Stomach (tissue), 9 donors: ENCODE data around the gene TP53BP2. TPM values are rescaled to one million over a fixed set of nuclear protein-coding genes. Genes with fewer than 3 reads are reported as not detected.
A peak's percentile ranks its signal among the peaks of the same experiment; 100 is the strongest.
"Not testable (repeated sequence)": the region's sequence is repeated elsewhere in the genome, so short reads cannot be mapped to it uniquely, and the experiment has no call there.

Experiments
- DNase-seq, 2 donors: peaks; one replicate each; pipeline versions ENCODE4 v3.0.0 to v3.0.0-alpha.2; 2013 to 2019
- H3K27ac ChIP-seq, 5 donors: fragments of 200-600 bp in 4 of 5; sonication (generic) in 4 of 5; one replicate each; pipeline ENCODE4 v1.5.1; 2013 to 2019; ENCODE audit warnings: mild to moderate bottlenecking in 1 of 5, moderate library complexity in 1 of 5
- H3K27me3 ChIP-seq, 3 donors: fragments of 200-600 bp; sonication (generic); one replicate each; pipeline ENCODE4 v1.5.1; 2017 to 2019; ENCODE audit warnings: mixed run types in 1 of 3
- H3K36me3 ChIP-seq, 4 donors: fragments of 200-600 bp; sonication (generic); 1 replicate in 3 of 4; 2 replicates in 1 of 4; pipeline ENCODE4 v1.5.1; 2016 to 2019
- H3K4me1 ChIP-seq, 4 donors: fragments of 200-600 bp; sonication (generic); one replicate each; pipeline ENCODE4 v1.5.1; 2016 to 2019
- H3K4me3 ChIP-seq, 4 donors: fragments of 200-600 bp; sonication (generic) in 3 of 4; one replicate each; pipeline ENCODE4 v1.5.1; 2016 to 2019; ENCODE audit warnings: mild to moderate bottlenecking in 1 of 4
- H3K9me3 ChIP-seq, 4 donors: fragments of 200-600 bp; sonication (generic); one replicate each; pipeline ENCODE4 v1.5.1; 2016 to 2019
- EP300 ChIP-seq: sonication (generic); formaldehyde crosslinking; IDR thresholded peaks from one replicate; pipeline ENCODE4 v1.6.1; 2017; ENCODE audit warnings: antibody characterized with exemption
- POLR2A ChIP-seq, 4 donors: fragments of 450-650 bp; IDR thresholded peaks; one replicate each; pipeline ENCODE4 v1.6.1; 2016; ENCODE audit warnings: antibody characterized with exemption in 4 of 4, control low read depth in 2 of 4, mild to moderate bottlenecking in 1 of 4, moderate library complexity in 1 of 4
- POLR2AphosphoS5 ChIP-seq, 3 donors: sonication (generic); formaldehyde crosslinking; IDR thresholded peaks; one replicate each; pipeline ENCODE4 v1.6.1; 2016; ENCODE audit warnings: antibody characterized with exemption in 3 of 3
- WGBS, 5 donors: extraction: QIAGEN DNeasy Blood & Tissue Kit in 3 of 5; methylation state at CpG; one replicate each; pipeline versions ENCODE4 v1.1.5 to v1.1.7; 2013 to 2018; 5-methylcytosine and 5-hydroxymethylcytosine counted together
- intact Hi-C: fragments of 100-400 bp; cut with DNase I; formaldehyde crosslinking; loops from one replicate; pipeline ENCODE4 v1.15.1; 2023; ENCODE audit warnings: low total_unique reads
- polyA plus RNA-seq, 3 donors: library from polyadenylated mRNA; stranded (reverse); fragments of 200-250 nt; gene quantifications; one replicate each; pipeline ENCODE4 v1.2.3, GENCODE V29; 2013
- total RNA-seq, 5 donors: library from RNA; depleted of rRNA; stranded (reverse); fragments of >200 nt; gene quantifications; one replicate each; pipeline versions ENCODE4 v1.1.0 to v1.2.3, GENCODE V29; 2014 to 2016
- TF ChIP-seq, protein P1 (sequence below), 7 experiments: fragments of 450-650 bp in 4 of 7; fragments of 200-600 bp in 3 of 7; sonication (generic) in 3 of 7; IDR thresholded peaks; one replicate each; pipeline ENCODE4 v1.5.1; 2016 to 2019; ENCODE audit warnings: antibody characterized with exemption in 7 of 7, control low read depth in 2 of 7, mild to moderate bottlenecking in 1 of 7
- donor health status: healthy with polysubstance abuse.
- donor health status: Bipolar disorder and iron deficiency.
- donor health status: healthy.

The TP53BP2 gene
- total and polyA plus RNA-seq, 8 donors, result 6.9 to 157 (median 32.9) TPM

DNA sequence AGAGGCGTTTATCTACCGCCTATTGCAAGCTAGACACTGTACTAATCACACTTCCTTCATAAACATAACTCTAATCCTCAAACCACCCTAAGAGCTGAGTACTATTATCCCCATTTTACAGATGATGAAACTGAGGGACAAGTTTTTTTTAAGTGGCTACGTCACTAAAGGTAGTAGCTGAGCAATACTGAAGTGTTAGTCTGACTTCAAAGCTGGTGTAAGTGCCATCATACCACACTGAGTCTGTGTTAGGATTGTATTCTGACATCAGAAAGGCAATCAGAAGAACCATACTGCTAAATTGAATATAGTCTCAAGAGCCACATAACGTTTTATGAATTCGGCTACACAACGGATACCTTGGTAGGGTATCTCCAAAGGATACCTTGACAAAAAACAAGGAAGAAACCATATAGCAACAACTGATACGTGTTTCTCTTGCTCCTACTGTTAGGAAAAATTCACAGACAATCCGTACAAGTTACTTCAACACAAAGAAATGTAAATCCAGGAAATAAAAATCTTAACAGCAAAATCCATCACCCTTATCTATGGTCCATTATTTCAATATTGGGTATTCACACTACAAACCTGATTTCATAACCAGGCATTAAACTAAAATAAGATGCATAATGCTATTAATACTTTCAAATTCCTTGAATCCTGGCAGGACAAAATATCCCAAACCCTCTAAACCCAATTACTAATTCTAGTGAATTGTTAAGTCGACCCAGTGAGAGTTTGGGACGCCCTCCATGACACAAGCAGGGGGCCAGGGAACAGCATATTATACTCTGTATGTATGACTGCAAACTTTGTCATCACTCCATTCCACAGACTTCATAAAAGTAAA lies 1.6 kb downstream of the TP53BP2 start:
- H3K27me3 ChIP-seq, result no peaks in the 10 kb centered on the region
- peaks cover 30 to 63% (median 50%) of the 10 kb centered on the region in 4 donors for H3K4me1 ChIP-seq
- no peak for DNase-seq
- H3K36me3 ChIP-seq, result no peaks in the 10 kb centered on the region
- intact Hi-C loops, result no loop called here
- 37 to 53% (median 47%) methylated on average over 10 of the region's 10 CpGs for WGBS, 5 donors
- TF ChIP-seq, protein P1, sequence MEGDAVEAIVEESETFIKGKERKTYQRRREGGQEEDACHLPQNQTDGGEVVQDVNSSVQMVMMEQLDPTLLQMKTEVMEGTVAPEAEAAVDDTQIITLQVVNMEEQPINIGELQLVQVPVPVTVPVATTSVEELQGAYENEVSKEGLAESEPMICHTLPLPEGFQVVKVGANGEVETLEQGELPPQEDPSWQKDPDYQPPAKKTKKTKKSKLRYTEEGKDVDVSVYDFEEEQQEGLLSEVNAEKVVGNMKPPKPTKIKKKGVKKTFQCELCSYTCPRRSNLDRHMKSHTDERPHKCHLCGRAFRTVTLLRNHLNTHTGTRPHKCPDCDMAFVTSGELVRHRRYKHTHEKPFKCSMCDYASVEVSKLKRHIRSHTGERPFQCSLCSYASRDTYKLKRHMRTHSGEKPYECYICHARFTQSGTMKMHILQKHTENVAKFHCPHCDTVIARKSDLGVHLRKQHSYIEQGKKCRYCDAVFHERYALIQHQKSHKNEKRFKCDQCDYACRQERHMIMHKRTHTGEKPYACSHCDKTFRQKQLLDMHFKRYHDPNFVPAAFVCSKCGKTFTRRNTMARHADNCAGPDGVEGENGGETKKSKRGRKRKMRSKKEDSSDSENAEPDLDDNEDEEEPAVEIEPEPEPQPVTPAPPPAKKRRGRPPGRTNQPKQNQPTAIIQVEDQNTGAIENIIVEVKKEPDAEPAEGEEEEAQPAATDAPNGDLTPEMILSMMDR (IDR thresholded peaks at IDR 0.05), result no peak
- peak overlapping the region; percentile 21 to 100 (median 99) for H3K27ac ChIP-seq
- peak overlapping the region; percentile 82 to 97 (median 91) for H3K4me3 ChIP-seq
- no peaks in the 10 kb centered on the region for H3K9me3 ChIP-seq

DNA sequence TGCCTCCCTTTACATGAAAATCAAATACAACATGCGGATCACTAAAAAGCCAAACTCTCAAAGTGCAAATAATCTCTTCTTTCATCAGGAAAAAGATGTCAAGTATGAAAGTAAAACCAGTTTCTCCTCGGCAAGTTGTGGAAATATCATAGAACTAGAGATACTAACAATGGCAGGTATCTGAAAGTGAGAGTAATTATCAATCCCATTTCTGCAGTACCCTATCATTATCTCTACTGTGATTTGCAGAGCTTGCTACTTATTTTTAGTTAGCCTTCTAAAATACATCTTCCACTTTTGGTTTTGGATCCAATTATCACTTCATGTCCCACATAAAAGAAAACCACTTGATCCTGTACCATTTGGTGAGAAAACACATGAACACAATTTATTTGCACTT lies 3.0 kb downstream of the TP53BP2 start:
- WGBS, 5 donors, result 45 to 61% (median 59%) methylated on average over 2 of the region's 2 CpGs
- no peak for DNase-seq
- TF ChIP-seq, protein P1 (IDR thresholded peaks at IDR 0.05), result no peak
- TF ChIP-seq POLR2A (IDR thresholded peaks at IDR 0.05) (no peak), POLR2AphosphoS5 (IDR thresholded peaks at IDR 0.05) (no peak), EP300 (no peak)
- Histone ChIP-seq H3K27ac (no peak overlapping the region), H3K9me3 (no peaks in the 10 kb centered on the region), H3K4me3 (no peak overlapping the region), H3K27me3 (no peaks in the 10 kb centered on the region), H3K36me3 (no peaks in the 10 kb centered on the region), H3K4me1 (peaks cover 40 to 76% (median 57%) of the 10 kb centered on the region in 4 donors)
- intact Hi-C loops, result no loop called here

DNA sequence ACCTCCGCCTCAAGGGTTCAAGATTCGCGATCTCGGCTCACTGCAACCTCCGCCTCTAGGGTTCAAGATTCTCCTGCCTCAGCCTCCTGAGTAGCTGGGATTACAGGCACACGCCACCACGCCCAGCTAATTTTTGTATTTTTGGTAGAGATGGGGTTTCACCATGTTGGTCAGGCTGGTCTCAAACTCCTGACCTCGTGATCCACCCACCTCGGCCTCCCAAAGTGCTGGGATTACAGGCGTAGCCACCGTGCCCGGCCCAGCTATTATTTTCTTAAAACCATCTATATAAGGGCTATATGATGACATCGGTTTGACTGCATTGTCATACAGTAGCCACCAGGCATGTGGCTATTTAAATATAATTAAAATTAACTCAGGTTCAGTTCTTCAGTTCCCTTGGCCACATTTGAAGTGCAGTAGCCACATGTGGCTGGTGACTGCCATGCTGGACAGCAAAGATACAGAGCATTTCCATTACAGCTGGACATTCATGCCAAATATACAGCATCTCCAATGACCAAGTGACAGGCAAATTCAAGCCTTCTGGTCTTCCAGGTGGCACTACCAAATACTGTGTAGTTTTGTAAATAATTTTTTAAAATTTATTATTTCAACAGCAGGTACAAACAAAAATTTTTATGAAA lies 3.6 kb downstream of the TP53BP2 start:
- H3K4me3 ChIP-seq, intact Hi-C loops, H3K27me3 ChIP-seq, DNase-seq, H3K9me3 ChIP-seq, H3K27ac ChIP-seq, H3K36me3 ChIP-seq: not testable (repeated sequence)
- WGBS, 5 donors, result 95 to 98% (median 96%) methylated on average over 12 to 13 of the region's 13 CpGs
- H3K4me1 ChIP-seq, result peaks cover 43 to 76% (median 60%) of the 10 kb centered on the region in 4 donors

DNA sequence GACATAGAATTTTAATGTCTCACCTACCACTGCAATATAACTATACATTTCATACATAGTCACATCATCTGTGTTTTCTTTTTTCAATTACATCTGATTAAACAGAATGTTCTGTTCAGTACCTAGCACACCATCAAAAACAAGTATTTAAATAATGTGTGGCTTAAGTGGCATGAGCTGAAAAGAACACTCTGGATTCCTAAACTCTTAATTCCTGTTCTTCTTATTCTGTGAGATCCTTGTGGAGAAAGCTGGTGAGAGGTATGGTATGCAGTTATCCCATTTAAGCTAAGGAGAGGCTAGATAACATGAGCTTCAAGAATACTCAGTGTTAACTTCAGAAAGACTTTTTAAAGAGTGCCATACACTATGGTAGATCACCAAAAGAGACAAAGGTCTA lies 5.5 kb downstream of the TP53BP2 start:
- Histone ChIP-seq H3K27me3 (no peaks in the 10 kb centered on the region), H3K27ac (peak overlapping the region in 1 of 5 donors; percentile 17), H3K4me3 (no peak overlapping the region), H3K9me3 (no peaks in the 10 kb centered on the region), H3K4me1 (peaks cover 45 to 88% (median 70%) of the 10 kb centered on the region in 4 donors), H3K36me3 (no peaks in the 10 kb centered on the region)
- TF ChIP-seq, protein P1 (IDR thresholded peaks at IDR 0.05), result no peak
- TF ChIP-seq POLR2AphosphoS5 (IDR thresholded peaks at IDR 0.05) (no peak), POLR2A (IDR thresholded peaks at IDR 0.05) (no peak), EP300 (no peak)
- intact Hi-C loops, result no loop called here
- DNase-seq, result no peak
